OCI-LY7 (cell line): ENCODE measurements around the gene PLAAT3.
"Not testable (repeated sequence)": the region's sequence is repeated elsewhere in the genome, so short reads cannot be mapped to it uniquely, and the experiment has no call there.

ENCODE experiments used
- EZH2phosphoT487 ChIP-seq: fragments of 200-600 bp; sonication (generic); IDR thresholded peaks from 2 replicates; pipeline ENCODE4 v1.6.1; 2018; ENCODE audit warnings: low read depth, borderline replicate concordance, mild to moderate bottlenecking, mixed run types, antibody characterized with exemption, low read length, moderate library complexity, mixed read lengths
- TF ChIP-seq, protein P1 (sequence below): fragments of 200-600 bp; sonication (generic); conservative IDR thresholded peaks from 2 replicates; pipeline ENCODE4 v1.5.1; 2014; ENCODE audit warnings: mild to moderate bottlenecking, antibody characterized with exemption, low read length, moderate library complexity, mixed read lengths

- TF ChIP-seq, protein P1, sequence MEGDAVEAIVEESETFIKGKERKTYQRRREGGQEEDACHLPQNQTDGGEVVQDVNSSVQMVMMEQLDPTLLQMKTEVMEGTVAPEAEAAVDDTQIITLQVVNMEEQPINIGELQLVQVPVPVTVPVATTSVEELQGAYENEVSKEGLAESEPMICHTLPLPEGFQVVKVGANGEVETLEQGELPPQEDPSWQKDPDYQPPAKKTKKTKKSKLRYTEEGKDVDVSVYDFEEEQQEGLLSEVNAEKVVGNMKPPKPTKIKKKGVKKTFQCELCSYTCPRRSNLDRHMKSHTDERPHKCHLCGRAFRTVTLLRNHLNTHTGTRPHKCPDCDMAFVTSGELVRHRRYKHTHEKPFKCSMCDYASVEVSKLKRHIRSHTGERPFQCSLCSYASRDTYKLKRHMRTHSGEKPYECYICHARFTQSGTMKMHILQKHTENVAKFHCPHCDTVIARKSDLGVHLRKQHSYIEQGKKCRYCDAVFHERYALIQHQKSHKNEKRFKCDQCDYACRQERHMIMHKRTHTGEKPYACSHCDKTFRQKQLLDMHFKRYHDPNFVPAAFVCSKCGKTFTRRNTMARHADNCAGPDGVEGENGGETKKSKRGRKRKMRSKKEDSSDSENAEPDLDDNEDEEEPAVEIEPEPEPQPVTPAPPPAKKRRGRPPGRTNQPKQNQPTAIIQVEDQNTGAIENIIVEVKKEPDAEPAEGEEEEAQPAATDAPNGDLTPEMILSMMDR, result not testable (repeated sequence)
- TF ChIP-seq EZH2phosphoT487, result not testable (repeated sequence)
Measured at GRCh38 chr11:63617686-63618085, 3.5 kb upstream of the PLAAT3 start.
